Ishikawa (cell line): Measurements from ENCODE around the gene RPTOR.

Source experiments
- CEBPB ChIP-seq: IDR thresholded peaks from 2 replicates; pipeline ENCODE4 v1.6.1; 2012
- CREB1 ChIP-seq: IDR thresholded peaks from 2 replicates; pipeline ENCODE4 v1.6.1; 2012; ENCODE audit warnings: low read depth
- EP300 ChIP-seq: IDR thresholded peaks from 2 replicates; pipeline ENCODE4 v1.6.1; 2012; ENCODE audit warnings: borderline replicate concordance
- FOXM1 ChIP-seq: IDR thresholded peaks from 2 replicates; pipeline ENCODE4 v1.6.1; 2012; ENCODE audit warnings: low read depth, borderline replicate concordance
- RAD21 ChIP-seq: IDR thresholded peaks from 2 replicates; pipeline ENCODE4 v1.6.1; 2012; ENCODE audit warnings: low read depth
- REST ChIP-seq: IDR thresholded peaks from 2 replicates; pipeline ENCODE4 v1.6.1; 2012; ENCODE audit warnings: low read depth, mild to moderate bottlenecking
- TCF12 ChIP-seq: IDR thresholded peaks from 2 replicates; pipeline ENCODE4 v1.6.1; 2012; ENCODE audit warnings: low read depth
- TEAD4 ChIP-seq: IDR thresholded peaks from 2 replicates; pipeline ENCODE4 v1.6.1; 2012
- YY1 ChIP-seq: IDR thresholded peaks from 2 replicates; pipeline ENCODE4 v1.6.1; 2012; ENCODE audit warnings: low read depth
- TF ChIP-seq, protein P1 (sequence below): IDR thresholded peaks from 2 replicates; pipeline ENCODE4 v1.6.1; 2012

- TF ChIP-seq RAD21: no peak
- TF ChIP-seq FOXM1: no peak
- TF ChIP-seq CEBPB: no peak
- TF ChIP-seq REST: no peak
- no peak for TF ChIP-seq EP300
- no peak for TF ChIP-seq CREB1
- TF ChIP-seq TCF12: no peak
- no peak for TF ChIP-seq YY1
- TF ChIP-seq, protein P1, sequence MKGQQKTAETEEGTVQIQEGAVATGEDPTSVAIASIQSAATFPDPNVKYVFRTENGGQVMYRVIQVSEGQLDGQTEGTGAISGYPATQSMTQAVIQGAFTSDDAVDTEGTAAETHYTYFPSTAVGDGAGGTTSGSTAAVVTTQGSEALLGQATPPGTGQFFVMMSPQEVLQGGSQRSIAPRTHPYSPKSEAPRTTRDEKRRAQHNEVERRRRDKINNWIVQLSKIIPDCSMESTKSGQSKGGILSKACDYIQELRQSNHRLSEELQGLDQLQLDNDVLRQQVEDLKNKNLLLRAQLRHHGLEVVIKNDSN: no peak
- no peak for TF ChIP-seq TEAD4
Observed at GRCh38 chr17:80751070-80751945, 206.7 kb downstream of the RPTOR start.
